Measurements from ENCODE around the gene ATG2B.

Gene ATG2B

DNA sequence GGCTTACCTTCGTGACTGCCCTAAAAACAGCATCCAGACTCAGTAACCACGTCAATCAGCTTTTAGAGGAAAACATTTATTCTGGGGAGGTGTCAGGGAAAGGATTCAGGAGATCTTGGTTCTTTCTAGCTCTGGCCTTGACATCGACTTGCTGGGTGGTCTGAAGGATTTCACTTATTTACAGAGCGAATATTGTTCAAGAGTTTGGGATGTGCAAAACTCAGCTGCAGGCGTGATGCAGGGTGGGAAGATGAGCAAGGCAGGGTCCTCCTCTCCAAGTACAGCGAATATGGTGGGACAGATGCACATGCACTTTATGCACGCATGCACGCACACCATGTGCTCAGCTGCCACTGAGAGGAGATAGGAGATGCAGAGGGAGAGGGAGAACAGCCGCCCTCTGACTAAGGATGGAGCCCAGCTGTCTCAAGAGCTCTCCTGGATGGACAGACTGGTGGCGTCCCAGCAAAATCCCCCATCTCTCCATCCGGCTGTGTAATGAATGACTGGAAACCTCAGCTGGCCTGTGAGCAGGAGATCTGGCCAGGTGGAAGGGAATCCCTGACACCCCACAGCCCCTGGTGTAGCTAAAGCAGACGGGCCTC, 131.5 kb downstream of the ATG2B start:
- no peak for DNase-seq (ENCODE audit: low read depth in 2 of 3, low spot score in 1 of 3)

DNA sequence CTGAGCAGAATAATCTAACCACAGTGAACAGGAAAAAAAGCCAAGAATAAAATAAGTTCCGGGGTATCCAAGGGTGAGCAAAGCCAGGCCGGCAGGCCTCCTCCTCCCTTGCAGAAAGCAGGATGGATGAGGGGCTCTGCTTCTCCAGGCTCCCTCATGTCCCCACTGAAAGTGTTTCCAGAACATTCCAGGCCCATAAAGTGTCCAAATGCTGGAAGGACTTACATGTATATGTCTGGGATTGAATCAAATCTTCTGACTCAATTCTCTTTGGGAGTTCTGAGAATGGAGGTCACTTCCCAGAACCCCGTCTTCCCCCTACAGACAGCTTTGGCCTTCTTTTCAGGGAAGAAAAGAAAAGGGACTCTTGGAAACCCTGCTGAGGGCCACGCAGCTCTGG, 132.1 kb downstream of the ATG2B start:
- no peak for DNase-seq (ENCODE audit: low read depth in 2 of 3, low spot score in 1 of 3)

DNA sequence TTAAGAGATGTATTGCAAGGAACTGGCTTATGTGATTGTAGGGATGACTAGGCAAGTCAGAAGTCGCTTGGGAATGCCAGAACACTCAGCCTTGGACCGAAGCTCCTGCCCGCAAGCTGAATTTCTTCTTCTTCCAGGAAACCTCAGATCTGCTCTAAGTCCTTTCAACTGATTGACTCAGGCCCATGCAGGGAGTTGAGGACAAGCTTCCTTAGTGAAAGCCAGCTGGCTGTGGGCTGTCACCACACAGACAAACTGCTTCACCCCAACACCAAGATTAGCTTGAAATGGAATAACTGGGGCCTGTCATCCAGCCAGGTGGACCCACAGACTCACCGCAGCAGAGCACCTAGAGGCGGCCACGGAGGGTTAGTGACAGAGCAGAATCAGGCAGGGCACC, 133.8 kb downstream of the ATG2B start:
- no peak for DNase-seq (ENCODE audit: low read depth in 2 of 3, low spot score in 1 of 3)
